ENCODE results near the gene DCST2. TPM values are rescaled to one million over a fixed set of nuclear protein-coding genes. Genes with fewer than 3 reads are reported as not detected.
"Not testable (repeated sequence)": the region's sequence is repeated elsewhere in the genome, so short reads cannot be mapped to it uniquely, and the experiment has no call there.

The DCST2 gene
- polyA plus RNA-seq, 3 donors from 2014 or later = not detected

DNA sequence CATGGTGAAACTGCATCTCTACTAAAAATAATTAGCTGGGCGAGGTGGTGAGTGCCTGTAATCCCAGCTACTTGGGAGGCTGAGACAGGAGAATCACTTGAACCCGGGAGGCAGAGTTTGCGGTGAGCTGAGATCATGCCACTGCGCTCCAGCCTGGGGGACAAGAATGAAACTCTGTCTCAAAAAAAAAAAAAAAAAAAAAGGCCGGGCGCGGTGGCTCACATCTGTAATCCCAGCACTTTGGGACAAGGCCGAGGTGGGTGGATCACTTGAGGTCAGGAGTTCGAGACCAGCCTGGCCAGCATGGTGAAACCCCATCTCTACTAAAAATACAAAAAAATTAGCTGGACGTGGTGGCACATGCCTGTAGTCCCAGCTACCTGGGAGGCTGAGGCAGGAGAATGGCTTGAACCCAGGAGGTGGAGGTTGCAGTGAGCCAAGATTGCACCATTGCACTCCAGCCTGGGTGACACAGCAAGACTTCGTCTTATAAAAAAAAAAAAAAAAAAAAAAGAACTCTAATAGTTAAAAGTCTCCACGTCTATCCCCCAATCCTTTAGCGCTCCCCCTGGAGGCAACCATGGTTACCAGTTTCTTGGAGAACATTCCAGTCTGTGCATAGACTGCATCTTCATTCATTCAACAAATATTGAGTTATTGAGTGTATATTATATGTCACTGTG lies 38.1 kb downstream of the DCST2 start:
- H3K36me3 Mint-ChIP-seq; H3K27ac Mint-ChIP-seq; H3K27me3 Mint-ChIP-seq (ENCODE audit: low read depth in 3 of 3); H3K9me3 Mint-ChIP-seq; H3K4me3 Mint-ChIP-seq; DNase-seq: not testable (repeated sequence)
- peaks cover 17 to 18% of the 10 kb centered on the region in 2 donors for H3K4me1 Mint-ChIP-seq

DNA sequence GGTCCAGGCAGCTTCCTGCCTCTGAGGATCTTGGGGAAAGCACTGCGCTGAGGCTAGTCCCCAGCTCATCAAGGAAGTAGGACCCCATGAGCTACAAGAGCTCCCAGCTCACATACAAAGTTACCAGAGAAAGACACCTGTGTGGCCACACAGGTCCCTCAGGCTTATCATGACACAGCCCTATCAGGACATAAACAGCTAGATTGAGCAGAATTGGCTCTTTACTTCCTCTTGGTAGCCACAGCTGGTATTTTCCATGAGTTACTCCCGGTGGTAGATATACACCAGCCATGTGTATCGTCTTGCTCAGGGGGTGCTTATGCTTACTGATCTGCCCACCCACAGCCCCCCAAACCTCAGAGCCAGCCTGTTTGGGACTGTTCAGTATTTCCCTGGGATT lies 39.0 kb downstream of the DCST2 start:
- Mint-ChIP-seq H3K9me3 (no peaks in the 10 kb centered on the region), H3K4me3 (no peak overlapping the region), H3K4me1 (peaks cover 11 to 12% of the 10 kb centered on the region in 2 donors), H3K36me3 (peaks cover 0 to 3% (median 0%) of the 10 kb centered on the region in 3 donors), H3K27ac (no peak overlapping the region), H3K27me3 (ENCODE audit: low read depth in 3 of 3) (peaks cover 0 to 4% (median 2%) of the 10 kb centered on the region in 3 donors)
- DNase-seq = no peak

DNA sequence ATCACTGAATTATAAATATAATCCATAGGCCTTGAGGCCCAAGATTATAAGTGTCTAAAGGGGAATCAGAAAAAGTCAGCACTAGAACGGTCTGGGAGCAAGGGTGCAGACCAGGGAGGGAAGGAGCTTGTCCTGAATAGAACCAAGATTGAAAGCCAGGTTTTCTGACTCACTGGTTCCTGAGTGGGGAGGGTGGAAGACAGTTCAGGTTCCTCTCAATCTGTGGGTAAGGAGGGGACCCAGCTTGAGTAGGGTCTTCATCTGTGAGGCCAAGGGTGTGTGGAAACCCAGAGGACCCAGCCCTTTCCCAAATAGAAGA lies 39.4 kb downstream of the DCST2 start:
- Mint-ChIP-seq H3K4me3 (no peak overlapping the region), H3K9me3 (no peaks in the 10 kb centered on the region), H3K27me3 (ENCODE audit: low read depth in 3 of 3) (peaks cover 0 to 4% (median 2%) of the 10 kb centered on the region in 3 donors), H3K27ac (no peak overlapping the region), H3K4me1 (peaks cover 11 to 13% of the 10 kb centered on the region in 2 donors), H3K36me3 (peaks cover 0 to 4% (median 0%) of the 10 kb centered on the region in 3 donors)
- no peak for DNase-seq

DNA sequence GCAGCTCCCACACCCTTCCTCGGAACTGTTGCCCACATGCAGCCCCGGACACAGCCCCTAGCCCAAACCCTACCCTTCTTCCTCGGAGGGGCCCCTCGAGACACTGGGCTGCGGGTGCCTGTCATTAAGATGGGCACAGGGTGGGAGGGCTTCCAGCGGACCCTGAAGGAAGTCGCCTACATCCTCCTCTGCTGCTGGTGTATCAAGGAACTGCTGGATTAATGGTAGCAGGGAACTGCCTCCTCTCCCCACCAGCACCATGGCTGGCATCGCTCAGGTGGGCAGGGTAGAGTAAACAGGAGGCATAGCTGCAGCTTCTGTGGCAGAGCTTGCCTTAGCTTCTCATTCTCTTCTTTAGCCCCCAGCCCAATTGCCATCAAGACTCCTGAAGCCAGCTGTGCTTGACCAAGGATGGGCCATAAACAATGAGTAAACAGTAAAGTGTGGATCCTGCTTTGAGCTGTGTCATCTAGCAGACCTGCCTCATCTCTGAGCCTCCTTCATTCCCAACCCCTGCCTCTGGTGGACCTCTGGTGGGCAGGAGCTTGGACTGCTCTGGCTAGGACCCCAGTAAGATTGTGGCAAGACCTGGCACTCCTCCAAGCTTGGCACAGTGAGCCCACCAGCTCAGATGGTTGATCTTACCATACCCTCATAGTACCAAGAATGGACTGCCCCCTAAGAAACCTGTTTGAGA lies 39.9 kb downstream of the DCST2 start, which contains the start of gene LENEP:
Gene LENEP (plus strand): TSS at position 15 of the 697 bp plus-strand sequence. CDS start 22 bp downstream, at position 37.
- Mint-ChIP-seq H3K4me1 (peaks cover 10 to 13% of the 10 kb centered on the region in 2 donors), H3K4me3 (no peak within 1 kb of the TSS), H3K9me3 (no peaks in the 10 kb centered on the region)

GRCh38 chr1:154992721-154993571 lies 40.6 kb downstream of the DCST2 start:
- no peaks in the 10 kb centered on the region for H3K9me3 Mint-ChIP-seq
- peaks cover 0 to 15% (median 3%) of the 10 kb centered on the region in 3 donors for H3K36me3 Mint-ChIP-seq
- H3K4me1 Mint-ChIP-seq = peaks cover 6 to 19% of the 10 kb centered on the region in 2 donors
- H3K4me3 Mint-ChIP-seq = no peak overlapping the region
- H3K27me3 Mint-ChIP-seq (ENCODE audit: low read depth in 3 of 3) = peaks cover 0 to 6% (median 2%) of the 10 kb centered on the region in 3 donors
- DNase-seq = no peak
- H3K27ac Mint-ChIP-seq = no peak overlapping the region

More for the DNA sequence above, 39.9 kb downstream of the DCST2 start, which contains the start of gene LENEP:
- DNase-seq = no peak
- Mint-ChIP-seq H3K27me3 (ENCODE audit: low read depth in 3 of 3) (peaks cover 0 to 6% (median 2%) of the 10 kb centered on the region in 3 donors), H3K36me3 (peaks cover 0 to 9% (median 3%) of the 10 kb centered on the region in 3 donors), H3K27ac (no peak within 1 kb of the TSS)

DNA sequence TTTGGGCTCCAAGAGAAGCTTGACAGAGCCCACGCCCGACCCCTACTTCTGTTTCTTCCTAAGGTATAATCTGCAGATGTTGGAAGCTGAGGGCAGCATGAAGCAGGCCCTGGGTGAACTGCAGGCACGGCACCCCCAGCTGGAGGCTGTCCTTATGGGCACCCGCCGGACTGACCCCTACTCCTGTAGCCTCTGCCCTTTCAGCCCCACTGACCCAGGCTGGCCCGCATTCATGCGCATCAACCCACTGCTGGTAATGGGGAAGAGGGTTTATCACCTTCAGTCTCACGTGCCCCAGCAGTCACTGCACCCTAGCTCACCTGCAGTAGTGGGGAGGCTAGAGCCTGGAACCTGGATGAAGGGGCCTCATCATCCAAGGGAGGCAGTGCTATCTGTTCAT lies 43.3 kb downstream of the DCST2 start:
- Mint-ChIP-seq H3K9me3 (no peaks in the 10 kb centered on the region), H3K27ac (no peak overlapping the region), H3K4me1 (peaks cover 6 to 19% of the 10 kb centered on the region in 2 donors), H3K36me3 (peaks cover 0 to 17% (median 3%) of the 10 kb centered on the region in 3 donors), H3K4me3 (no peak overlapping the region), H3K27me3 (ENCODE audit: low read depth in 3 of 3) (peaks cover 0 to 6% (median 0%) of the 10 kb centered on the region in 3 donors)
- DNase-seq = no peak

DNA sequence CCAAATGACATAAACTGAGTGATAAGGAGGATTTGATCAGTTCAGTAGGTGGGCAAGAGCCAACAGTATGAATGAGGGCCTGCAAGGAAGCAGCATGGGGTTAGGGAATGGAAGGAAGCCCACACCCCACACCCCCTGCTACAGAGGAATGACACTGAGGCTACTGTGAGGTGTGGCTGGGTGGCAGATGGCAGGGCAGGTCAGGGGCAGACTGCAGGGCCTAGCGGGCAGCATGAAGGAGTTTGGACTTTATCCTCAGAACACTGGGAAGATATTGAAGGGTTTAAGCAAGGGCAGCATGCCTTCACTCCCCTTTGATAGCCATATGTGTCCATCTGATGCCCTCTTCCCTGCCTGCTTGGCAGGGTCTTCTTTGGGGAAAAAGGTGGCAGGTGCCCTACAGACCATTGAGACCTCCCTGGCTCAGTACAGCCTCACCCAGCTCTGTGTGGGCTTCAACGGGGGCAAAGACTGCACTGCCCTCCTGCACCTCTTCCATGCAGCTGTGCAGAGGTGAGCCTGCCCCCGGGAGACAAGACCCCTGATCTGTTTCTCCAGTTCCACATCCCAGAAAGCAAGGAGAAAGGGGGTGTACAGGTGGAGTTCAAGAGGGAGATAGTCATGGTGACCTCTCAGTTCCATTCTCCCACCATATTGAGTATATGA lies 44.3 kb downstream of the DCST2 start:
- Mint-ChIP-seq H3K4me1 (peaks cover 6 to 19% of the 10 kb centered on the region in 2 donors), H3K4me3 (no peak overlapping the region), H3K27ac (peak overlapping the region in 2 of 6 donors; percentile 29 to 61), H3K36me3 (peaks cover 0 to 17% (median 3%) of the 10 kb centered on the region in 3 donors), H3K27me3 (ENCODE audit: low read depth in 3 of 3) (peaks cover 0 to 6% (median 0%) of the 10 kb centered on the region in 3 donors), H3K9me3 (no peaks in the 10 kb centered on the region)
- DNase-seq = no peak

DNA sequence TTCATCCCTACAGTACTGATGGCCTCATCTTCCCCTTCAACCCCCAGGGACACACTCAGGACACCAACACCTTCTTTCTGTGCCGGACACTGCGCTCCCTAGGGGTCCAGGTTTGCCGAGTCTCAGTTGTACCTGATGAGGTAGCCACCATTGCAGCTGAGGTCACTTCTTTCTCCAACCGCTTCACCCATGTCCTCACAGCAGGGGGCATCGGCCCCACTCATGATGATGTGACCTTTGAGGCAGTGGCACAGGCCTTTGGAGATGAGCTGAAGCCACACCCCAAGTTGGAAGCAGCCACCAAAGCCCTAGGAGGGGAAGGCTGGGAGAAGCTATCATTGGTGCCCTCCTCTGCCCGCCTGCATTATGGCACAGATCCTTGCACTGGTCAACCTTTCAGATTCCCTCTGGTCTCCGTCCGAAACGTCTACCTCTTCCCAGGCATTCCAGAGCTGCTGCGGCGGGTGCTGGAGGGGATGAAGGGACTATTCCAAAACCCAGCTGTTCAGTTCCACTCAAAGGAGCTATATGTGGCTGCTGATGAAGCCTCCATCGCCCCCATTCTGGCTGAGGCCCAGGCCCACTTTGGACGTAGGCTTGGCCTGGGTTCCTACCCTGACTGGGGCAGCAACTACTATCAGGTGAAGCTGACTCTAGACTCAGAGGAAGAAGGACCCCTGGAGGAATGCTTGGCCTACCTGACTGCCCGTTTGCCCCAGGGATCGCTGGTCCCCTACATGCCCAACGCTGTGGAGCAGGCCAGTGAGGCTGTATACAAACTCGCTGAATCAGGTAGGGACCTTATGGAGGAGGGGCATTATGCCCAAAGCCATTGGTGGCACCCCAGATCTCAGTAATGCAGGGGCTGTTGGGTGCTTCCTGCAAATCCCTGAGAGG lies 45.3 kb downstream of the DCST2 start:
- Mint-ChIP-seq H3K36me3 (peaks cover 0 to 17% (median 3%) of the 10 kb centered on the region in 3 donors), H3K4me3 (no peak overlapping the region), H3K27ac (peak overlapping the region in 1 of 6 donors; percentile 61), H3K4me1 (peaks cover 6 to 19% of the 10 kb centered on the region in 2 donors), H3K9me3 (no peaks in the 10 kb centered on the region), H3K27me3 (ENCODE audit: low read depth in 3 of 3) (peaks cover 0 to 4% (median 0%) of the 10 kb centered on the region in 3 donors)
- DNase-seq = no peak

DNA sequence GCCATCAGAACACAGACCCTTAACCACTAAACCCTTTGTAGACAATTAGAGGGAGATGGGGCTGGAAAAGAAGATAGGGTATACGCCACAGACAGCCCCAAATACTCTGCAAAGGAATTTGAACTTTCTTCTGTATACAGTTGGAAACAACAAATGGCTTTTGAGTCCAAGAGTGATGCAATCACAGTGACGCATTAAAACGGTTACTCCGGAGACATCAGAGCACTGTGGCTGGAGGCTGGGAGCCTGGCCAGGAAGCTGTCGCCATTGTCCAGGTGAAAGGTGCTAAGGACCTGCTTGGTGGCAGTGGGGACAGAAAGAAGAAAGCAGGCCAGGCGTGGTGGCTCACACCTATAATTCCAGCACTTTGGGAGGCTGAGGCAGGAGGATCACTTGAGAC lies 46.3 kb downstream of the DCST2 start:
- Mint-ChIP-seq H3K36me3 (peaks cover 0 to 17% (median 3%) of the 10 kb centered on the region in 3 donors), H3K4me3 (no peak overlapping the region), H3K27me3 (ENCODE audit: low read depth in 3 of 3) (peaks cover 0 to 2% (median 0%) of the 10 kb centered on the region in 3 donors), H3K27ac (no peak overlapping the region), H3K4me1 (peaks cover 6 to 19% of the 10 kb centered on the region in 2 donors), H3K9me3 (no peaks in the 10 kb centered on the region)
- DNase-seq = no peak

GRCh38 chr1:154986736-154987135 lies 46.8 kb downstream of the DCST2 start:
- H3K4me3 Mint-ChIP-seq, H3K27ac Mint-ChIP-seq, DNase-seq: not testable (repeated sequence)

GRCh38 chr1:154983776-154984466 lies 49.7 kb downstream of the DCST2 start:
- peak overlapping the region in 1 of 6 donors; percentile 82 for H3K27ac Mint-ChIP-seq
- peaks cover 0 to 10% (median 1%) of the 10 kb centered on the region in 3 donors for H3K36me3 Mint-ChIP-seq
- peaks cover 0 to under 1% (median 0%) of the 10 kb centered on the region in 3 donors for H3K27me3 Mint-ChIP-seq (ENCODE audit: low read depth in 3 of 3)
- H3K9me3 Mint-ChIP-seq = no peaks in the 10 kb centered on the region
- no peak overlapping the region for H3K4me3 Mint-ChIP-seq
- no peak for DNase-seq
- H3K4me1 Mint-ChIP-seq = peaks cover 2 to 9% of the 10 kb centered on the region in 2 donors

More at GRCh38 chr1:154986736-154987135, 46.8 kb downstream of the DCST2 start:
- not testable (repeated sequence) for H3K9me3 Mint-ChIP-seq; H3K27me3 Mint-ChIP-seq (ENCODE audit: low read depth in 3 of 3)
- Mint-ChIP-seq H3K4me1 (peaks cover 6 to 19% of the 10 kb centered on the region in 2 donors), H3K36me3 (peaks cover 0 to 17% (median 3%) of the 10 kb centered on the region in 3 donors)
